Measurements from ENCODE around the gene ATP11B. TPM values are rescaled to one million over a fixed set of nuclear protein-coding genes. Genes with fewer than 3 reads are reported as not detected.

ATP11B gene
- total and polyA plus RNA-seq, 9 of the 15 experiments (the other 6 are each of a cell fraction or from before 2014, with no cell fraction given): 11.9 to 68.7 (median 41.8) TPM

- TF ChIP-seq BCLAF1 (IDR thresholded peaks at IDR 0.05; ENCODE audit: borderline replicate concordance in 1 of 2, control insufficient read depth in 1 of 2, low read depth in 2 of 2, low read length in 1 of 2) (peak in 1 of 2 experiments; percentile 16; a peak in 1 of 4 replicates), DACH1 (IDR thresholded peaks at IDR 0.05; ENCODE audit: partially characterized antibody) (peak; percentile 37), HMBOX1 (IDR thresholded peaks at IDR 0.05) (peak; percentile 99), HDAC1 (IDR thresholded peaks at IDR 0.05) (0 out of 4 replicates have a peak, but pooled peaks of 1 of the 2 experiments have one; percentile 43), CC2D1A (IDR thresholded peaks at IDR 0.05) (no peak), HMGXB4 (CRISPR knock-in tag; IDR thresholded peaks at IDR 0.05) (no peak), TBL1XR1 (IDR thresholded peaks at IDR 0.05; ENCODE audit: low read length in 2 of 2) (peak in 1 of 2 experiments; percentile 78; a peak in 2 of 4 replicates), SIRT6 (IDR thresholded peaks at IDR 0.05; ENCODE audit: low read depth, low read length) (no peak), NR3C1 (CRISPR knock-in tag; IDR thresholded peaks at IDR 0.05) (no peak), NCOR1 (IDR thresholded peaks at IDR 0.05) (peak; percentile 68), ZBTB5 (IDR thresholded peaks at IDR 0.05) (no peak), KDM5B (IDR thresholded peaks at IDR 0.05; ENCODE audit: insufficient replicate concordance, low read depth, low read length) (no peak), ELF4 (CRISPR knock-in tag; IDR thresholded peaks at IDR 0.05) (no peak), CBFA2T3 (IDR thresholded peaks at IDR 0.05) (peak; percentile 82), ZBTB8A (IDR thresholded peaks at IDR 0.05; ENCODE audit: partially characterized antibody) (no peak), MEF2D (tag; conservative IDR thresholded peaks at IDR 0.05; ENCODE audit: low read depth) (peak; percentile 63; the same call in 1 of the 2 replicates), LEF1 (IDR thresholded peaks at IDR 0.05) (0 out of 2 replicates have a peak, but pooled peaks have one; percentile 34), ARID3A (IDR thresholded peaks at IDR 0.05; ENCODE audit: borderline replicate concordance, low read depth, low read length) (0 out of 2 replicates have a peak, but pooled peaks have one; percentile 60), CREM (IDR thresholded peaks at IDR 0.05; ENCODE audit: low read depth) (no peak), MCM2 (IDR thresholded peaks at IDR 0.05; ENCODE audit: low read depth) (no peak)
These were observed 18.8 kb downstream of the ATP11B start (continued) for GRCh38 chr3:182812123-182812522.
